ENCODE measurements around the gene USP35. TPM values are rescaled to one million over a fixed set of nuclear protein-coding genes. Genes with fewer than 3 reads are reported as not detected.

Gene USP35
- total and polyA plus RNA-seq, 4 donors, result 4.9 to 9.6 (median 5.6) TPM

- H3K9me3 ChIP-seq (ENCODE audit: control insufficient read depth in 4 of 4, insufficient read depth in 3 of 4, low read length in 3 of 4), result no peaks in the 10 kb centered on the region
- H3K27me3 ChIP-seq (ENCODE audit: control insufficient read depth in 3 of 3, insufficient read depth in 3 of 3, low read length in 2 of 3), result no peaks in the 10 kb centered on the region
- WGBS, 2 donors, result 82 to 91% methylated on average over 5 of the region's 5 CpGs
- TF ChIP-seq CTCF (IDR thresholded peaks at IDR 0.05; ENCODE audit: control extremely low read depth, extremely low read depth), result no peak
- no peak overlapping the region for H3K27ac ChIP-seq (ENCODE audit: low read depth in 1 of 2, low read length in 1 of 2)
- H3K9ac ChIP-seq (ENCODE audit: insufficient read depth in 1 of 2, low read length in 2 of 2), result no peak overlapping the region
- H3K36me3 ChIP-seq (ENCODE audit: control insufficient read depth in 4 of 4, insufficient read depth in 4 of 4, low read length in 4 of 4), result peaks cover 0 to 2% (median 0%) of the 10 kb centered on the region in 4 donors
- H3K4me1 ChIP-seq (ENCODE audit: control insufficient read depth in 5 of 5, insufficient read depth in 5 of 5, low read length in 5 of 5), result peaks cover 0 to 15% (median 0%) of the 10 kb centered on the region in 5 donors
- ATAC-seq (ENCODE audit: insufficient read depth, low FRiP score) (no peak), DNase-seq (no peak)
- H3K4me3 ChIP-seq, result no peak overlapping the region
These were observed 45.3 kb downstream of the USP35 start for GRCh38 chr11:78234006-78234405.

GRCh38 chr11:78237293-78238046 lies 48.8 kb downstream of the USP35 start:
- peaks cover 0 to 2% (median 0%) of the 10 kb centered on the region in 5 donors for H3K4me1 ChIP-seq (ENCODE audit: control insufficient read depth in 5 of 5, insufficient read depth in 5 of 5, low read length in 5 of 5)
- ATAC-seq (ENCODE audit: insufficient read depth, low FRiP score), result no peak
- H3K27ac ChIP-seq (ENCODE audit: low read depth in 1 of 2, low read length in 1 of 2), result no peak overlapping the region
- H3K9ac ChIP-seq (ENCODE audit: insufficient read depth in 1 of 2, low read length in 2 of 2), result no peak overlapping the region
- H3K4me3 ChIP-seq, result no peak overlapping the region
- H3K36me3 ChIP-seq (ENCODE audit: control insufficient read depth in 4 of 4, insufficient read depth in 4 of 4, low read length in 4 of 4), result peaks cover 0 to 5% (median 0%) of the 10 kb centered on the region in 4 donors
- DNase-seq, result no peak
- no peaks in the 10 kb centered on the region for H3K27me3 ChIP-seq (ENCODE audit: control insufficient read depth in 3 of 3, insufficient read depth in 3 of 3, low read length in 2 of 3)
- H3K9me3 ChIP-seq (ENCODE audit: control insufficient read depth in 4 of 4, insufficient read depth in 3 of 4, low read length in 3 of 4), result peaks cover 0 to 9% (median under 1%) of the 10 kb centered on the region in 4 donors
- no peak for TF ChIP-seq CTCF (IDR thresholded peaks at IDR 0.05; ENCODE audit: control extremely low read depth, extremely low read depth)

DNA sequence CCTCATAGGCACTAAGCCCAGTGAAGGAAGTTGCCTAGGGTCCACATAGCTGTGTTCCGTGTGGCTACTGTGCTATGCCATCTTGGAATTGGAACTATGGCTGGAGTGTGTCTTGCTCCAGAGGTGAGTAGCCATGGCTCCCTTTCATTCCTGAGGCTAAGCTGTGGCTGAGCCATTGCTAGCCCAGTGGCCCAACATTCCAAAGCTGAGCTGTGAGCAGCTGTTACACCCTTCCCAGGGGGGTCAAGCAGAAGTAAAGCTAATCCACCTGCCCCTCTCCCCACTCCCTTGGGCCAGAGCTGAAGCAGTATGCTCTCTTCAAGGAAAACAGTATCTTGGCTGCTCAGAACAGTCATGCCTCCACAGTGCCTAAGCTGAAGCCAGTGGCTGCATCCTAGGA lies 51.1 kb downstream of the USP35 start:
- Histone ChIP-seq H3K9me3 (ENCODE audit: control insufficient read depth in 4 of 4, insufficient read depth in 3 of 4, low read length in 3 of 4) (peaks cover 0 to 9% (median under 1%) of the 10 kb centered on the region in 4 donors), H3K9ac (ENCODE audit: insufficient read depth in 1 of 2, low read length in 2 of 2) (no peak overlapping the region), H3K4me3 (no peak overlapping the region), H3K4me1 (ENCODE audit: control insufficient read depth in 5 of 5, insufficient read depth in 5 of 5, low read length in 5 of 5) (no peaks in the 10 kb centered on the region), H3K36me3 (ENCODE audit: control insufficient read depth in 4 of 4, insufficient read depth in 4 of 4, low read length in 4 of 4) (peaks cover 0 to 3% (median 0%) of the 10 kb centered on the region in 4 donors), H3K27ac (ENCODE audit: low read depth in 1 of 2, low read length in 1 of 2) (no peak overlapping the region), H3K27me3 (ENCODE audit: control insufficient read depth in 3 of 3, insufficient read depth in 3 of 3, low read length in 2 of 3) (no peaks in the 10 kb centered on the region)
- ATAC-seq (ENCODE audit: insufficient read depth, low FRiP score), result no peak
- 98 to 100% methylated on average over 1 of the region's 1 CpG for WGBS, 2 donors
- TF ChIP-seq CTCF (IDR thresholded peaks at IDR 0.05; ENCODE audit: control extremely low read depth, extremely low read depth), result no peak
- DNase-seq, result no peak

Measured in lung (tissue), 12 donors.